Fibroblast of lung (primary cell): Measurements from ENCODE around the gene ARHGAP44. TPM values are rescaled to one million over a fixed set of nuclear protein-coding genes. Genes with fewer than 3 reads are reported as not detected.
A peak's percentile ranks its signal among the peaks of the same experiment; 100 is the strongest.

Source experiments
- DNase-seq, 2 donors: peaks; one replicate each; pipeline versions ENCODE4 v3.0.0 to v3.0.0-alpha.2; 2010; ENCODE audit warnings: low read depth in 2 of 2
- H2AFZ ChIP-seq: 2 replicates; pipeline ENCODE4 v1.5.1; 2012; ENCODE audit warnings: low read length, control low read depth, inconsistent platforms
- H3K27ac ChIP-seq: 2 replicates; pipeline ENCODE4 v1.5.1; 2011; ENCODE audit warnings: low read length, control low read depth; ENCODE audit not compliant: insufficient read depth
- H3K27me3 ChIP-seq: 2 replicates; pipeline ENCODE4 v1.5.1; 2011; ENCODE audit warnings: mild to moderate bottlenecking, low read length; ENCODE audit not compliant: control insufficient read depth, insufficient read depth
- H3K36me3 ChIP-seq: 2 replicates; pipeline ENCODE4 v1.5.1; 2011; ENCODE audit warnings: low read length; ENCODE audit not compliant: control insufficient read depth, insufficient read depth
- H3K4me1 ChIP-seq: 2 replicates; pipeline ENCODE4 v1.5.1; 2011; ENCODE audit warnings: low read length; ENCODE audit not compliant: control insufficient read depth, insufficient read depth; ENCODE audit errors: extremely low read depth
- H3K4me2 ChIP-seq: 2 replicates; pipeline ENCODE4 v1.5.1; 2011; ENCODE audit warnings: low read length, control low read depth; ENCODE audit not compliant: insufficient read depth; ENCODE audit errors: extremely low read depth
- H3K4me3 ChIP-seq, 4 experiments: fragments of 200-600 bp in 1 of 4; sonication (generic) in 1 of 4; replicated peaks in 1 of 4; 2 replicates each; pipeline ENCODE4 v1.5.1; 2011 to 2016; ENCODE audit warnings: low read length in 4 of 4, low read depth in 3 of 4, mild to moderate bottlenecking in 3 of 4, control low read depth in 2 of 4, inconsistent platforms in 1 of 4, mixed read lengths in 1 of 4; ENCODE audit not compliant: insufficient read depth in 1 of 4; ENCODE audit errors: control extremely low read depth in 1 of 4
- H3K79me2 ChIP-seq: 2 replicates; pipeline ENCODE4 v1.5.1; 2012; ENCODE audit warnings: mild to moderate bottlenecking, low read length, inconsistent platforms; ENCODE audit not compliant: control insufficient read depth, insufficient read depth
- H3K9ac ChIP-seq: 2 replicates; pipeline ENCODE4 v1.5.1; 2011; ENCODE audit warnings: mild to moderate bottlenecking, low read length, control low read depth; ENCODE audit not compliant: insufficient read depth
- H3K9me3 ChIP-seq: 2 replicates; pipeline ENCODE4 v1.5.1; 2012; ENCODE audit warnings: low read depth, low read length; ENCODE audit not compliant: control insufficient read depth, insufficient read depth
- H4K20me1 ChIP-seq: 2 replicates; pipeline ENCODE4 v1.5.1; 2011; ENCODE audit warnings: low read length; ENCODE audit not compliant: control insufficient read depth, insufficient read depth; ENCODE audit errors: extremely low read depth
- CTCF ChIP-seq, 2 donors: IDR thresholded peaks in 1 of 2; conservative IDR thresholded peaks in 1 of 2; 1 replicate in 1 of 2; 2 replicates in 1 of 2; pipeline ENCODE4 v1.5.1; 2011 to 2012; ENCODE audit warnings: low read length in 2 of 2, control low read depth in 1 of 2, inconsistent platforms in 1 of 2, low read depth in 1 of 2, mild to moderate bottlenecking in 1 of 2
- EZH2 ChIP-seq: IDR thresholded peaks from 2 replicates; pipeline ENCODE4 v1.5.1; 2012; ENCODE audit warnings: low read length, control low read depth, mild to moderate bottlenecking; ENCODE audit errors: missing control alignments
- polyA plus RNA-seq, 2 donors: library from polyadenylated mRNA; depleted of rRNA in 1 of 2; stranded (reverse) in 1 of 2; unstranded in 1 of 2; fragments of >200 nt; gene quantifications; 2 replicates each; pipeline ENCODE4 v1.2.1, GENCODE V29; 2011 to 2012; ENCODE audit warnings: missing spikeins in 1 of 2
- total RNA-seq: library from RNA; depleted of rRNA; stranded (reverse); fragments of >200 nt; gene quantifications from 2 replicates; pipeline ENCODE4 v1.2.1, GENCODE V29; 2014

Gene ARHGAP44
- total and polyA plus RNA-seq, 2 donors (not counting 1 experiment from before 2014, with no cell fraction given): 0.48 to 1.7 TPM

GRCh38 chr17:13016881-13017654 lies 227.8 kb downstream of the ARHGAP44 start:
- TF ChIP-seq CTCF (conservative IDR thresholded peaks at IDR 0.05 in 1 of 2, IDR thresholded peaks at IDR 0.05 in 1 of 2; ENCODE audit: low read depth in 1 of 2, low read length in 2 of 2): no peak
- no peak for TF ChIP-seq EZH2
- Histone ChIP-seq H3K9me3 (no peaks in the 10 kb centered on the region), H3K4me1 (no peaks in the 10 kb centered on the region)

GRCh38 chr17:13017655-13018459 lies 228.6 kb downstream of the ARHGAP44 start, which contains the start of gene ELAC2:
TSS of gene ELAC2 (minus strand) at chr17:13018027. CDS start at chr17:13017947, 80 bp downstream.
- peak within 1 kb of the TSS; percentile 76 for H3K9ac ChIP-seq
- peak within 1 kb of the TSS; percentile 69 to 92 (median 80) for H3K4me3 ChIP-seq
- H3K4me2 ChIP-seq: peak within 1 kb of the TSS; percentile 84
- H3K79me2 ChIP-seq: peaks cover 10% of the 10 kb centered on the region
- no peak for TF ChIP-seq EZH2
- TF ChIP-seq CTCF (conservative IDR thresholded peaks at IDR 0.05 in 1 of 2, IDR thresholded peaks at IDR 0.05 in 1 of 2; ENCODE audit: low read depth in 1 of 2, low read length in 2 of 2): no peak
- peaks cover 11% of the 10 kb centered on the region for H3K36me3 ChIP-seq
- H3K27me3 ChIP-seq: no peaks in the 10 kb centered on the region
- H3K9me3 ChIP-seq: no peaks in the 10 kb centered on the region
- H2AFZ ChIP-seq: peak within 1 kb of the TSS; percentile 93
- H4K20me1 ChIP-seq: no peaks in the 10 kb centered on the region
- H3K27ac ChIP-seq: peak within 1 kb of the TSS; percentile 69
- no peaks in the 10 kb centered on the region for H3K4me1 ChIP-seq
- peak; percentile 99 for DNase-seq

More at GRCh38 chr17:13016881-13017654, 227.8 kb downstream of the ARHGAP44 start:
- Histone ChIP-seq H3K9ac (peak overlapping the region; percentile 76), H3K4me3 (peak overlapping the region; percentile 62 to 92 (median 77)), H3K36me3 (peaks cover 16% of the 10 kb centered on the region), H3K79me2 (peaks cover 10% of the 10 kb centered on the region), H3K4me2 (peak overlapping the region; percentile 71), H2AFZ (peak overlapping the region; percentile 81), H3K27ac (peak overlapping the region; percentile 69), H4K20me1 (no peaks in the 10 kb centered on the region), H3K27me3 (no peaks in the 10 kb centered on the region)
- peak in 1 of 2 donors; percentile 29 for DNase-seq

GRCh38 chr17:13024016-13024415 lies 234.7 kb downstream of the ARHGAP44 start:
- no peaks in the 10 kb centered on the region for H3K4me1 ChIP-seq
- no peaks in the 10 kb centered on the region for H3K79me2 ChIP-seq
- no peak for DNase-seq
- H3K36me3 ChIP-seq: no peaks in the 10 kb centered on the region
- H3K9ac ChIP-seq: no peak overlapping the region
- H3K4me2 ChIP-seq: no peak overlapping the region
- H3K27me3 ChIP-seq: no peaks in the 10 kb centered on the region
- no peak overlapping the region for H3K27ac ChIP-seq
- H3K9me3 ChIP-seq: no peaks in the 10 kb centered on the region
- no peak for TF ChIP-seq CTCF (conservative IDR thresholded peaks at IDR 0.05 in 1 of 2, IDR thresholded peaks at IDR 0.05 in 1 of 2; ENCODE audit: low read depth in 1 of 2, low read length in 2 of 2)
- TF ChIP-seq EZH2: no peak
- H4K20me1 ChIP-seq: no peaks in the 10 kb centered on the region
- no peak overlapping the region for H3K4me3 ChIP-seq
- no peak overlapping the region for H2AFZ ChIP-seq
